Stimulated activated naive CD8-positive, alpha-beta T cell treated with anti-CD3 and anti-CD28 coated beads, Interleukin-15, Interleukin-2, amounts not matched to agents 100 U/mL and 50 U/mL, for 24 hours (primary cell): ENCODE measurements around the gene TBC1D5.
"Not testable (repeated sequence)": the region's sequence is repeated elsewhere in the genome, so short reads cannot be mapped to it uniquely, and the experiment has no call there.

ENCODE experiments used
- ATAC-seq: fragments of 150-1000 bp; cut with Tn5 transposase; one replicate; pipeline ENCODE4 v1.10.0; 2021
- DNase-seq: peaks from one replicate; pipeline ENCODE4 v3.0.0; 2021

The TBC1D5 gene

DNA sequence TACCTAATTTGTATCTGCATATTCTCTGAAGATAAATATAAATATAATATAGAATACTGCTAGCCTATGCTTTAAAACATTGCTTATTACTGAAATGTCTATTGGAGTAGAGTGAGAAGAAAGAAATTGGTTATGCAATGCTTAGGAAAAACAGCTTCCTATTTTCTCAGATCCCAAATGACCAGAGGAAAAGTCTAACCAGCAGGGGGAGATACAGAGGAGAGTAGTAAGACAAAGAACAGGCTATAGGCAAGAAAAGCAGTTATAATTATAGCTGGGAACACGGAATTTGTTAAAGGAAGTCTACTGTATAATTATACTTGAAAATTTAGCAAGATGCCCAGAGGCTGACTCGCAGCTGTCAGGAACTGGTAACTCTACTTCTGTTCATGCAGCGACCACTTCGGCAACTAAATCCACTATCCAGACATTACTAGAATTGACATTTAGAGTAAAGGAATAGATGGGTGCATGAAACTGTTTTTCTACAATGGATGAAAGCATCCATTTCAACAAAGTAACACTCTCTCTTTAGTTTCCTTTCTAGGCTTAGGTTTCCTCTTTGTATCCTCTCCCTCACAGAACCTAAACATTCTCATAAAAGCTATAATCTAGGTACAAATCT, 97.2 kb downstream of the TBC1D5 start:
- ATAC-seq (no peak), DNase-seq (no peak)

DNA sequence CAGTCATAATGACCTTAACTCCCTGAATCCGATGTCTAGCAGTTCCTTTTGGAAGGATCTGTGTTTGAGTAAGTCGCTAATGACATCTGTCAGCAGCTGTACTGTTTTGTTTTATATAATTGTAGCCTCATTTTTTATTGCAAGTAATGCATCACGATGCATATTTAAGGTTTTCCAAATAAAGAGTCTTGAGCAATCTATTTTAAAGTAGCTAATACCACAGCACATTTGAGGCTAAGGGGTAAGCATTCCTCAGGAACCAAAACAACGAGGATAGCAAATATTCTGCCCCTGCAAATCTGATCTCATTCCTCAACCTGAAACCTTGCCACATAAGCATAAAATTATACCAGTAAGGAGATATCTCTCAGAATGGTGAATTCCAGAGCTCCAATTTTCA, 98.7 kb downstream of the TBC1D5 start:
- no peak for DNase-seq
- no peak for ATAC-seq

DNA sequence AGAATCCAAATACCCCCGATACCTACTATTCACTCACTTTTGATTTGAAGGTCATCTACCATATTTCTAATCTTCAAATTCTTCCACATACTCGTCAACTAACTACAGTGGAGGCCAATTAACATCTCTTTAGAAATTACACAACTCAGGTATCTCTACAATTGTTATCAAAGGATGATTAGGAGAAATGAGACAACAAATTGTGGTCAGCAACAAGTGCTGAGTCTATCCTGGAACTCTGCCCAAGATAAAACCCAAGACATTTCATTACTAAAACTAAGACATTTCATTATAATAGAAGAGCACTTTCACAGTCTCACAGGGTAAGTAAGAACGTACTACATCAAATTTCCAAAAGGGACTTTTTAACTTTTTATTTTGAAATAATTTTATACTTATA, 100.0 kb downstream of the TBC1D5 start:
- ATAC-seq = no peak
- no peak for DNase-seq

DNA sequence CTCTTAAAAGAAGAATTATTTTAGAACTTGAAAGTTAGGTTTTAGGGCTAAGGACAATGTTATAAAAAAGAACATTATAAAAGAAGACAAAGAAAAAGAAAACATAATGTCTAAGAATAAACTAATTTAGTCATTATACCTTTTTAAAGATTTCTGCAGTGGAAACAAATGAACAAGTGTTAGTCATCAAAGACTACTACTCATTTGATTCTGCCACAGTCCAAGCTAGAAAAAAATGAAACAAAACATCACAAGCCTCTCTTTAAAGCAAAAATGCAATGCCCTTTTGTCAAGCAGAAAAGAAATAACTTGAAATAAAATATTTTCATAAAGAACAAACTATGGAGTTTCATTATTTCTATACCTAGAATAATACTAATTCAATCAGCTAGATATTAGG, 102.0 kb downstream of the TBC1D5 start:
- DNase-seq = no peak
- ATAC-seq = no peak

DNA sequence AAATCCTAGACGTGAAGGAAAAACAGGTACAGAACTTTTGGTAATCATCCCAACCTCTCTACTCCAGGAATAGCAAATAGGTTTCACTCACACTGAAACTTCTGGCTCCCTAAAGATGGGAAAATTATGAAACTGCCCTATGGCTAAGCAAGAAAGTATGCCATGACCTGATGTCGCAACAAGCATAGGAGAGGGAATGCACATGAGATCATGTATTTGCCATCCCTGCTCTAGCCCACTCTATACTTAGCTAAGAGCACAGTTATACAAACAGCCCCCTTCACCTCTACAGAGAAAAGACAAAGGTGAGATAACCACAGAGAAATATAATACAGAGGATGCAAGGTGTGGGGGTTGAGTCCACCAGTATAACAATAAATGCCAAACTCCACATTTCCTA, 102.7 kb downstream of the TBC1D5 start:
- DNase-seq (no peak), ATAC-seq (no peak)

DNA sequence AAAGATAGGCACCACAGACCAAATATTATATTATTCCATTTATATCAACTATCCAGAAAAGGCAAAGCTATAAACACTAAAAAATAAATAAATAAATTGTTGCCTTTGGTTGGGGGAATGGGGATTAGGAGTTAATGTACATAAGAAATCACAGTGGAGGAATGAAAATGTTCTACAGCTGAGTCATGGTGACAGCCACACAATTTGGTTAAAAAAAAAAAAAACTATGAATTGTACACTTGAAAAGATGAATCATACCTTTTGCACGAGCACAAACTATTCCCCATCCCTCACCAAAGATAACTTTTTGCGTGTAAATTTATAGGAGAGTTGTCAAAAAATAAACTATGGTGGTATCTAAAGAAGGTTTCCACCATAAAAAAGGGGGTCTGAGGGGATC, 103.2 kb downstream of the TBC1D5 start:
- ATAC-seq = no peak
- DNase-seq = no peak

DNA sequence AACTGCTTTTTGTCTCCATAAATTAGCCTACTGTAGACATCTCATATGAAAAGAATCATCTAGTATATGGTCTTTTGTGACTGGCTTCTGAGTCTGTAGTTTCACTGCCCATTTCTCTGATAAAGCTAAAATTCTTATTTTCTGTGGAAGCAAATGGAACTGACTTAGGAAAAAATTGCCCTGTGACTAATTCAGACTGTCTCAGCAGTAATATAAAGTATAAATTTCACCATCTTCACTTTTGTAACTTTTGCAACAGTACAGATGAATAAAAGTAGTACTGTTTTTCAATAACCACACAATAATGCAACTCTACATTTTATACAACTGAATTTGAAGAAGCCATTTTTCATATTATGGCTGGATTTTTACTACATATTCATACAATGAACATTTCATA, 104.1 kb downstream of the TBC1D5 start:
- ATAC-seq (no peak), DNase-seq (no peak)

DNA sequence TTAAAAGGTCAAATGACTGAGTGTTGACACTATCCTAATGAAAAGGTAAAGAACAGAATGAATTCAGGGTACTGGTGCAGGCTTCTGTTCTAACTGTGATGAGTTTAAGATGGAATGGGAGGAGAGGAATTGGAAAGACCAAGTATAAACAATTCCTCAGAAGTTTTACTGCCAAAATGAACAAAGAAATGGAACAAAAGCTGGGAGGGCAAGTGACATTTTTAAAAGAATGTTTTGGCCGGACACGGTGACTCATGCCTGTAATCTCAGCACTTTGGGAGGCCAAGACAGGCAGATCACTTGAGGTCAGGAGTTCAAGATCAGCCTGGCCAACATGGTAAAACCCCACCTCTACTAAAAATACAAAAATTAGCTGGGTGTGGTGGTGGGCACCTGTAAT, 106.8 kb downstream of the TBC1D5 start:
- DNase-seq, ATAC-seq: not testable (repeated sequence)

DNA sequence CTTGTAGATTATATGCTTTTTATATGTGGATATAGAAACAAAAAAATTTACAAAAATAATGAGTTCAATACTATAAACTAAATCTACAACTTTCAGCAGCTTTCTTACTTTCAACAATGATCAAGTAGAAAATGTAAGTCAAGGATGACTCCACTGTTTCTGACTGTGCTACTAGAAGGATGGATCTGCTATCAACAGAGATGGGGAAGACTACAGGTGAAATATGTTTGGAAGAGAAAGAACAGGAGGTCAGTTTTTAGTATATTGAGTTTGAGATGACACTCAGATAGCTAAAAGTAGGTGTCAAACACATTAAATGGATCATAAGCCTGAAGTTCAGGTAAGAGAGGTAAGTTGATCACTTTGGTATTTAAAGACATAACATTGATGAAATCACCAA, 107.5 kb downstream of the TBC1D5 start:
- ATAC-seq = no peak
- no peak for DNase-seq

DNA sequence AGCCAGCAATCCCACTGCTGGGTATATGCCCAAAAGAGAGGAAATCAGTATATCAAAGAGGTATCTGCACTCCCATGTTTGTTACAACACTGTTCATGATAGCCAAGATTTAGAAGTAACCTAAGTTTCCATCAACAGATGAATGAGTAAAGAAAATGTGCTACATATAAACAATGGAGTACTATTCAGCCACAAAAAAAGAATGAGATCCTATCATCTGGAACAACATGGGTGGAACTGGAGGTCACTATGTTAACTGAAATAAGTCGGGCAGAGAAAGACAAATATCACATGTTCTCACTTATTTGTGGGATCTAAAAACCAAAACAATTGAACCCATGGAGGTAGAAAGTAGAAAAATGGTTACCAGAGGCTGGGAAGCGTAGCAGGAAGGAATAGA, 108.2 kb downstream of the TBC1D5 start:
- no peak for DNase-seq
- no peak for ATAC-seq

DNA sequence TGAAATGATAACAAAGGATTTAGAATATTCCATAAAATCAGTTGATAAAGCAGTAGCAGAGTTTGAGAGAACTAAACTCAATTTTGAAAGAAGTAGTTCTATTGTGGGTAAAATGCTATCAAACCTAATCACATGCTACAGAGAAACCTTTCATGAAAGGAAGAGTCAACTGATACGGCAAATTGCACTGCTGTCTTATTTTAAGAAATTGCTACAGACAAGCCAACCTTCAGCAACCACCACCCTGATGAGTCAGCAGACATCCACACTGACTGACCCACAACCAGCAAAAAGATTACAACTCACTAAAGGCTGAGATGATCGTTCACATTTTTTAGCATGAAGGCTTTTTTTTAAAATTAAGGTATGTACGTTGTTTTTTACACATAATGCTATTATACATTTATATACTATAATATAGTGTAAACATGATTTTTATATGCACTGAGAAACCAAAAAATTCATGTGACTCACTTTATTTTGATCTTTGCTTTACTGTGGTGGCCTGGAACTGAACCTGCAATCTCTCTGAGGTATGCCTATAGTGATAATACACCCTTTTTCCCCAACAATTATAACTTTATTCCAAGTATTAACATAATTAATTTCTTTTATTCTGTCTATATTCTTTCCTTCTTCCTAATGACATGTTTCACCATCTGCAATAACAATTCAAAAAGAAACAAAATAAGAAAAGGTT, 109.9 kb downstream of the TBC1D5 start:
- ATAC-seq = no peak
- no peak for DNase-seq

DNA sequence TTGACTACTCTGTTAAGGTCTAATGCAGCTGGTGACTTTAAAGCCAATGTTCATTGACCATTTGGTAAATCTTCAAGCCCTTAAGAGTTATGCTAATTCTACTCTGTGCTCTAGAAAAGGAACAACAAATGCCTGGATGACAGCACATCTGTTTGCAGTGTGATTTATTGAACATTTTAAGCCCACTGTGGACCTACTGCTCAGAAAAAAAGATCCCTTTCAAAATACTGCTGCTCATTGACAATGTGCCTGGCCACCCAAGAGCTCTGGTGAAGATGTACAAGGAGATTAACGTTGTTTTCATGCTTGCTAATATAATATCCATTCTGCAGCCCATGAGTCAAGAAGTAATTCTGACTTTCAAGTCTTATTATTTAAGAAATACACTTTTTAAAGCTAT, 110.8 kb downstream of the TBC1D5 start:
- DNase-seq = no peak
- no peak for ATAC-seq

DNA sequence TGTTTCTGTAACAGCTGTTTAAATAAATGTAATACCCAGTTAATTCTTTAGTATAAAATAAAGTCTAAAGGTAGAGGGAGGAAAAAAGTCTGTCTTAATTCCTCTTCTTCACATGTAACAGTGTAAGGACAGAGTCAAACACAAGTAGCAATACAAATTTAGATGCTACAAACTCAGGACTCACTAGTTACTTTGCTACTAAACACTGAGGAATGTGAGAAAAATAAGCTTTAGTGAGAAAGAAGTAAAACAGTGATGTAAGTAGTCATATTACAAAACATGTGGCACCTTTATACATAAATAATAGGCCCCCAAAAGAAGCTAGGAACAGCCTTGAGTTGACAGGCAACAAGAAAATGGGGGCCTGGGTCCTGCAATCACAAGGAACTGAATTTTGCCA, 113.0 kb downstream of the TBC1D5 start:
- no peak for ATAC-seq

DNA sequence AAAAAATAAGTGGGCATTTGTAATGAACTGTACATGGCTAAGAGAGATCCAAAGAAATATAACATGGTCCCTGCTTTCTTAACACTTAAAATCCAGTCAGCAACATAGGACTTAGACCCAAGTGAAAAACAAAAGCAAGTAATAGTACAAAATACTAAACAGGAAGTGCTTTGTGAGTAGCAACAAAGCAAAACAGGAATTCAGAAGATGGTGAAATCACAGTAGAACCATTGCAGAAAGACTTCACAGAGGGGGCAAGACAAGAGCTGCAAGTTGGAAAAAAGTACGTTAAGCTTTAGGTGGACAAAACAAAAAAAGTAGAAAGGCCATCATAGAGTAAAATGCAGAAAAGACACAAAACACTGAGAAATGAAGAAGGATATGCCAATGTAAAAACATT, 116.0 kb downstream of the TBC1D5 start:
- ATAC-seq (no peak), DNase-seq (no peak)

More for the DNA sequence above, 113.0 kb downstream of the TBC1D5 start:
- DNase-seq = no peak

DNA sequence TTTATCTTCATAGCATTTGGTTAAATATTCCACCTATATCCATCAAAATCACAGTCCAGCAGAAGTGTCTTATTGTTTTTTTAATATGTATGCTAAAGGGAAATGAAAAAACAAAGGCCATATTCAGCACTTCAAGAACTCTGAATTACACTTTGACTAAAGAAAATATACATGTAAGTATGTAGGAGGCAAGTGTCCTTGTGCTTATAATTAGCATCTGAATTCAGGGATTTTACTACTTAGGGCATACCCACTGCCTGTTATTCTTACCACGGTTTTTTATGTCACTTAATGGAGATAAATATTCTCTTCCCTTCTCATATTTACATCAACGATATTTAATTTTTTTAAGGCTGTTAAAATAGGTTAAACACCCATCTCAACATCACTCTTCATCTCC, 117.3 kb downstream of the TBC1D5 start:
- ATAC-seq = no peak
- no peak for DNase-seq

DNA sequence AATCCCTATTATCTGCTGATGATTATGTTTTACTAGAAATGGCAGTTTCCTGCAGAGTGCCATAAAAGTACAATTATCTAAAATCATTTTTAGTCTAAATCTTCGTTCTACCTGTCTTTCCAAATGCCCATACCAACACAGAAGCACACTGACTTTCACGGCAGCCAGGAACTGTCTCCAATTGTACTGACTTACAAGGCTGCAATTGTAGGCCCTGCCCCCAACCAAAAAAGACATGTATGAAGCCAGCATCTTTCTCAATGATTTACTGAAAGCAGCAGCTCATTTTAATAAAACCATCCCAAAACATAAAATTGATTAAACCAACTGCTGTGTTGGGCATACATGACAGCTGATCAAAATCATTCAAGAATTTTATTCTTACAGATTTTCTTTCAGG, 119.0 kb downstream of the TBC1D5 start:
- ATAC-seq (no peak), DNase-seq (no peak)

DNA sequence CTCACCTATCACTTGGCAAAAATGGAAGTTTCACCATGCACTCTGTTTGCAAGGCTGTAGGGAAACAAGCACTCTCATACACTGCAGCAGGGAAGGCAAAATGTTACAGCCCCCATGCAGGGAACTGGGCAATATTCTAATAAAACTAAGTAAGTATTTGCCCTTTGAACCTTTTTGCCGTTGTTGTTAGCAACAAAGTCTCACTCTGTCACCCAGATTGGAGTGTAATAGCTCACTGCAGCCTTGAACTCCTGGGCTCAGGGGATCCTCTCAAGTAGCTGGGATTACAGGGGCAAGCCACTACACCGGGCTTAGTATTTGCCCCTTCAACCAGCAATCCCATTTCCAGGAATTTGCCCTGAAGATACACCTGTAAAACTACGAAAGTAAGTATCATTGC, 122.5 kb downstream of the TBC1D5 start:
- ATAC-seq (no peak), DNase-seq (no peak)

DNA sequence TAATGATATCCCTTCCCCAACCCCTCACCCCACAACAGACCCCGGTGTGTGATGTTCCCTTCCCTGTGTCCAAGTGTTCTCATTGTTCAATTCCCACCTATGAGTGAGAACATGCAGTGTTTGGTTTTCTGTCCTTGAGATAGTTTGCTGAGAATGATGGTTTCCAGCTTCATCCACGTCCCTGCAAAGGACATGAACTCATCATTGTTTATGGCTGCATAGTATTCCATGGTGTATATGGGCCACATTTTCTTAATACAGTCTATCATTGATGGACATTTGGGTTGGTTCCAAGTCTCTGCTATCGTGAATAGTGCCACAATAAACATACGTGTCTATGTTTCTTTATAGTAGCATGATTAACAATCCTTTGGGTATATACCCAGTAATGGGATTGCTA, 129.4 kb downstream of the TBC1D5 start:
- not testable (repeated sequence) for ATAC-seq, DNase-seq

DNA sequence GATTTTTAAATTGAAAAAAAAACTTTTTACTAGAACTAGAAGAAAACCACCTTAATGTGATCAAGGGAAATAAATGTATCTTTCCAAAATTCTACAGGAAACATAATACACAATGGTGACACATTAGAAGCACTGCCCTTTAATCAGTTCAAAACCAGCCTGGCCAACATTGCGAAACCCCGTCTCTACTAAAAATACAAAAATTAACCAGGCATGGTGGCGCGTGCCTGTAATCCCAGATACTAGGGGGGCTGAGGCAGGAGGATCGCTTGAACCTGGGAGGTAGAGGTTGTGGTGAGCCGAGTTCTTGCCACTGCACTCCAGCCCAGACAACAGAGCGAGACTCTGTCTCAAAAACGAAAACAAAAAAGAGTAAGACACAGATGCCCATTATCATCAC, 134.5 kb downstream of the TBC1D5 start:
- DNase-seq = no peak
- ATAC-seq = no peak

DNA sequence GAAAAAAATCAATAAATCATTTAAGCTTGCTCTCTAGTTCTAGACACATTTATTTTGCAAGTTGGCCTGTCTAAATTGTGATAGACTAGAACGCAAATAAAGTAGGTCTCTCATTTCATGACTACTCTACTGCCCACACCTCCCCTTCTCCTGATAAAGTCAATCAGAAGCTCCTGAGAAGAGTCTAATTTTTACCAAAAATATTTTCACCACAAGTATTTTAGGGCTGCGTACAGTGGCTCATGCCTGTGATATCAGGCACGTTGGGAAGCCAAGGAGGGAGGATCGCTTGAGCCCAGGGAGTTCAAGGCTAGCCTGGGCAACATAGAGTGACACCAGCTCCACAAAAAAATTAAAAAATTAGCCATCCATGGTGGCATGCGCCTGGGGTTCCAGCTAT, 136.5 kb downstream of the TBC1D5 start:
- DNase-seq (no peak), ATAC-seq (no peak)

DNA sequence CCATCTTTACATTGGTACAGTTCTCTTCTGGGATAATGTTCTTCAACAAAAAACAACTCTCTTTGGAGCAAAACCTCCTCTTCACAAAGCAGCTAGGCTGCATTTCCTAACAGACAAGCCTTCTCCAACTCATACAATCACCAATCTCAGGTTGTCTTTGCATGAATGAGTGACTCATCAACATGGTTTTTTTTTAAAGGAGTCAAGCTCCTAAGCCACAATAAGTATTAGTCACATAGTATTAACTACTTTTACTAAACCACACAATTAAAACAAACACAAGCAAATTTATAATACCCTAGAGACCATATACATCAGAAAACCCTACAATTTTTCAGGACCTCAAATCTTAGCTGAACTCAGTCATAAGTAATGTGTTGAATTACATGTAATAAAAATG, 137.4 kb downstream of the TBC1D5 start:
- ATAC-seq = peak; percentile 55
- DNase-seq = no peak

DNA sequence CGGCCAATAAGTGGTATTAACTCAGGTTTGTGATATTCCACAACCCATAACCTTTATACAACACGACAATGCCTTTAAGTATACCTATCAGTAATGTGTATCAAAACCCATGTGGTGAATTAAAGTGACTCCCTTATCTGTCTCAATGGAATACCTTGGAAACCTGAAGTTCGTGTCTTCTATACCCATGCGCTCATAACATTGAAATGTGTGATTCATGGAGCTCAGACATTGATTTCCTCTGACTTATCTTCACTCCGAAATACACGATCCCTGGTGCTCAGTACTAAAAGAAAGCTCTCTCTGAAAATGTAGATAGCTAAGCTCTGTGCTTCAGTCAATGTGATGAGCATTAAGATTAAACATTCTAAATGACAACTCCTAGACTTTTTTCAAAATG, 140.3 kb downstream of the TBC1D5 start:
- no peak for ATAC-seq
- no peak for DNase-seq

DNA sequence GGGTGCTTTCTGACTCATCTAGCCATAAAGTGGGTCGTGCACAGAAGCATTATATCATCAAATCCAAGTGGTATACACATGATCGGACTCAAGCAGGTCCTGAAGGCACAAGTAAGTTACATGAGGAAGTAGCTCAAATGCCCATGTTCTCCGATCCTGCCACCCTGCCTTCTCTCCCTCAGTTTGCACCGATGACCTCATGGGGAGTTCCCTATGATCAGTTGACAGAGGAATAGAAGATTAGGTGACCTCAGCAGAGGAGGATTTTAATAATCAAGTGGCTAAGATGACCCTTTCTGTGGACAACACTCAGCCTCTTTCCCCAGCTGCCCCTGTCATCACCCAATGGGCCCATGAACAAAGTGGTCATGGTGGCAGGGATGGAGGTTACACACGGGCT, 149.5 kb downstream of the TBC1D5 start:
- DNase-seq (no peak), ATAC-seq (no peak)

DNA sequence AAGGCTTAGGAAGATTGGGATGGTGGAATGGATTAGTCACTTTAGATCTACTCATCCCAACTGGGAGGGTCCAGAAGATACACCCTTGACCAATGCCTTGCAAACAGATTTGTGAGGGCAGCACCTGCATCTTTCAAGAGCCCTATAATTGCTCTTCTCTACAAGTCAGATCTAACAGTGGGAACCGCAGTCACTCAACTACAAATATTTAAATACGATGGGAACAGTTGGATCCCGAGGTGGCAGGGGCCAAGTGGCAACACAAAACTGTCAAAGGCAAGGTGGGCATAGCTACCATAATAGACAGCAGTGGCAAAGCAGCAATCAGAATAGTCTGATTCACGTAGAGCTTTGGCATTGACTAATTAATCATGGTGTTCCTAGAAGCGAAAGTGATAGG, 152.0 kb downstream of the TBC1D5 start:
- no peak for DNase-seq
- ATAC-seq = no peak
